Measurements from ENCODE around the gene PNMA8B.
"Not testable (repeated sequence)": the region's sequence is repeated elsewhere in the genome, so short reads cannot be mapped to it uniquely, and the experiment has no call there.

PNMA8B gene

GRCh38 chr19:46528601-46529590 lies 33.2 kb upstream of the PNMA8B start:
- Histone ChIP-seq H3K4me1 (ENCODE audit: insufficient read depth, low read length) (peaks cover 6% of the 10 kb centered on the region; the same call in 1 of the 2 replicates), H3K27me3 (ENCODE audit: insufficient read depth, low read length) (no peaks in the 10 kb centered on the region), H3K9me3 (ENCODE audit: insufficient read depth, low read depth, low read length) (no peaks in the 10 kb centered on the region), H3K27ac (ENCODE audit: low read depth, low read length) (no peak overlapping the region), H3K4me3 (ENCODE audit: low read length) (peak overlapping the region; percentile 25; the same call in 1 of the 2 replicates), H3K36me3 (ENCODE audit: insufficient read depth, low read length) (no peaks in the 10 kb centered on the region), H3K9ac (ENCODE audit: low read depth, low read length) (0 out of 2 replicates have a peak overlapping the region, but pooled peaks have one; percentile 17)
- WGBS: 66% methylated on average over 25 of the region's 25 CpGs

- not testable (repeated sequence) for H3K27me3 ChIP-seq (ENCODE audit: insufficient read depth, low read length); H3K27ac ChIP-seq (ENCODE audit: low read depth, low read length)
- WGBS: 95% methylated on average over 18 of the region's 18 CpGs
Measured at GRCh38 chr19:46526801-46527200, 31.1 kb upstream of the PNMA8B start.

GRCh38 chr19:46524308-46524707 lies 28.6 kb upstream of the PNMA8B start:
- Histone ChIP-seq H3K9ac (ENCODE audit: low read depth, low read length) (no peak overlapping the region), H3K27me3 (ENCODE audit: insufficient read depth, low read length) (no peaks in the 10 kb centered on the region), H3K4me1 (ENCODE audit: insufficient read depth, low read length) (no peaks in the 10 kb centered on the region), H3K9me3 (ENCODE audit: insufficient read depth, low read depth, low read length) (no peaks in the 10 kb centered on the region), H3K36me3 (ENCODE audit: insufficient read depth, low read length) (no peaks in the 10 kb centered on the region), H3K4me3 (ENCODE audit: low read length) (no peak overlapping the region), H3K27ac (ENCODE audit: low read depth, low read length) (no peak overlapping the region)
- WGBS: 82% methylated on average over 2 of the region's 2 CpGs

More at GRCh38 chr19:46526801-46527200, 31.1 kb upstream of the PNMA8B start:
- not testable (repeated sequence) for H3K9me3 ChIP-seq (ENCODE audit: insufficient read depth, low read depth, low read length); H3K36me3 ChIP-seq (ENCODE audit: insufficient read depth, low read length); H3K4me3 ChIP-seq (ENCODE audit: low read length); H3K9ac ChIP-seq (ENCODE audit: low read depth, low read length); H3K4me1 ChIP-seq (ENCODE audit: insufficient read depth, low read length)

- not testable (repeated sequence) for H3K9me3 ChIP-seq (ENCODE audit: insufficient read depth, low read depth, low read length); H3K9ac ChIP-seq (ENCODE audit: low read depth, low read length); H3K27ac ChIP-seq (ENCODE audit: low read depth, low read length); H3K27me3 ChIP-seq (ENCODE audit: insufficient read depth, low read length); H3K36me3 ChIP-seq (ENCODE audit: insufficient read depth, low read length); H3K4me3 ChIP-seq (ENCODE audit: low read length); H3K4me1 ChIP-seq (ENCODE audit: insufficient read depth, low read length)
- 90% methylated on average over 4 of the region's 4 CpGs for WGBS
Measured at GRCh38 chr19:46522988-46523387, 27.3 kb upstream of the PNMA8B start.

GRCh38 chr19:46521241-46521868 lies 25.7 kb upstream of the PNMA8B start:
- H3K9me3 ChIP-seq (ENCODE audit: insufficient read depth, low read depth, low read length): no peaks in the 10 kb centered on the region
- no peak overlapping the region for H3K9ac ChIP-seq (ENCODE audit: low read depth, low read length)
- no peak overlapping the region for H3K27ac ChIP-seq (ENCODE audit: low read depth, low read length)
- no peaks in the 10 kb centered on the region for H3K4me1 ChIP-seq (ENCODE audit: insufficient read depth, low read length)
- no peaks in the 10 kb centered on the region for H3K27me3 ChIP-seq (ENCODE audit: insufficient read depth, low read length)
- H3K4me3 ChIP-seq (ENCODE audit: low read length): no peak overlapping the region
- H3K36me3 ChIP-seq (ENCODE audit: insufficient read depth, low read length): no peaks in the 10 kb centered on the region
- WGBS: 94% methylated on average over 14 of the region's 14 CpGs

GRCh38 chr19:46520616-46521015 lies 24.9 kb upstream of the PNMA8B start:
- H3K36me3 ChIP-seq (ENCODE audit: insufficient read depth, low read length): no peaks in the 10 kb centered on the region
- H3K9ac ChIP-seq (ENCODE audit: low read depth, low read length): no peak overlapping the region
- WGBS: 86% methylated on average over 5 of the region's 6 CpGs
- no peak overlapping the region for H3K27ac ChIP-seq (ENCODE audit: low read depth, low read length)
- H3K4me3 ChIP-seq (ENCODE audit: low read length): no peak overlapping the region
- no peaks in the 10 kb centered on the region for H3K9me3 ChIP-seq (ENCODE audit: insufficient read depth, low read depth, low read length)
- no peaks in the 10 kb centered on the region for H3K4me1 ChIP-seq (ENCODE audit: insufficient read depth, low read length)
- no peaks in the 10 kb centered on the region for H3K27me3 ChIP-seq (ENCODE audit: insufficient read depth, low read length)

- Histone ChIP-seq H3K27me3 (ENCODE audit: insufficient read depth, low read length) (no peaks in the 10 kb centered on the region), H3K36me3 (ENCODE audit: insufficient read depth, low read length) (no peaks in the 10 kb centered on the region), H3K9ac (ENCODE audit: low read depth, low read length) (no peak overlapping the region), H3K27ac (ENCODE audit: low read depth, low read length) (no peak overlapping the region), H3K9me3 (ENCODE audit: insufficient read depth, low read depth, low read length) (no peaks in the 10 kb centered on the region), H3K4me3 (ENCODE audit: low read length) (no peak overlapping the region), H3K4me1 (ENCODE audit: insufficient read depth, low read length) (no peaks in the 10 kb centered on the region)
- 96% methylated on average over 6 of the region's 6 CpGs for WGBS
Measured at GRCh38 chr19:46517471-46517870, 21.8 kb upstream of the PNMA8B start.

- Histone ChIP-seq H3K4me3 (ENCODE audit: low read length) (no peak overlapping the region), H3K9ac (ENCODE audit: low read depth, low read length) (no peak overlapping the region), H3K27ac (ENCODE audit: low read depth, low read length) (no peak overlapping the region), H3K36me3 (ENCODE audit: insufficient read depth, low read length) (no peaks in the 10 kb centered on the region), H3K9me3 (ENCODE audit: insufficient read depth, low read depth, low read length) (0 out of 2 replicates have a peak, but pooled peaks cover 4% of the 10 kb centered on the region), H3K4me1 (ENCODE audit: insufficient read depth, low read length) (no peaks in the 10 kb centered on the region), H3K27me3 (ENCODE audit: insufficient read depth, low read length) (no peaks in the 10 kb centered on the region)
- WGBS: 41% methylated on average over 5 of the region's 6 CpGs
Measured at GRCh38 chr19:46515879-46516350, 20.2 kb upstream of the PNMA8B start.

GRCh38 chr19:46515290-46515609 lies 19.6 kb upstream of the PNMA8B start:
- H3K36me3 ChIP-seq (ENCODE audit: insufficient read depth, low read length): no peaks in the 10 kb centered on the region
- no peaks in the 10 kb centered on the region for H3K27me3 ChIP-seq (ENCODE audit: insufficient read depth, low read length)
- H3K4me1 ChIP-seq (ENCODE audit: insufficient read depth, low read length): no peaks in the 10 kb centered on the region
- 92% methylated on average over 3 of the region's 3 CpGs for WGBS
- no peak overlapping the region for H3K4me3 ChIP-seq (ENCODE audit: low read length)
- 0 out of 2 replicates have a peak, but pooled peaks cover 4% of the 10 kb centered on the region for H3K9me3 ChIP-seq (ENCODE audit: insufficient read depth, low read depth, low read length)
- no peak overlapping the region for H3K9ac ChIP-seq (ENCODE audit: low read depth, low read length)
- no peak overlapping the region for H3K27ac ChIP-seq (ENCODE audit: low read depth, low read length)

- no peaks in the 10 kb centered on the region for H3K4me1 ChIP-seq (ENCODE audit: insufficient read depth, low read length)
- 0 out of 2 replicates have a peak, but pooled peaks cover 4% of the 10 kb centered on the region for H3K9me3 ChIP-seq (ENCODE audit: insufficient read depth, low read depth, low read length)
- WGBS: 78% methylated on average over 13 of the region's 13 CpGs
- H3K4me3 ChIP-seq (ENCODE audit: low read length): no peak overlapping the region
- no peaks in the 10 kb centered on the region for H3K27me3 ChIP-seq (ENCODE audit: insufficient read depth, low read length)
- H3K36me3 ChIP-seq (ENCODE audit: insufficient read depth, low read length): no peaks in the 10 kb centered on the region
- no peak overlapping the region for H3K9ac ChIP-seq (ENCODE audit: low read depth, low read length)
- H3K27ac ChIP-seq (ENCODE audit: low read depth, low read length): no peak overlapping the region
Measured at GRCh38 chr19:46514589-46515289, 19.1 kb upstream of the PNMA8B start.
